Measurements from ENCODE around the gene SEMA3B. TPM values are rescaled to one million over a fixed set of nuclear protein-coding genes. Genes with fewer than 3 reads are reported as not detected.

Gene SEMA3B
- total RNA-seq, 1 experiment from 2014 or later = 7.3 TPM

DNA sequence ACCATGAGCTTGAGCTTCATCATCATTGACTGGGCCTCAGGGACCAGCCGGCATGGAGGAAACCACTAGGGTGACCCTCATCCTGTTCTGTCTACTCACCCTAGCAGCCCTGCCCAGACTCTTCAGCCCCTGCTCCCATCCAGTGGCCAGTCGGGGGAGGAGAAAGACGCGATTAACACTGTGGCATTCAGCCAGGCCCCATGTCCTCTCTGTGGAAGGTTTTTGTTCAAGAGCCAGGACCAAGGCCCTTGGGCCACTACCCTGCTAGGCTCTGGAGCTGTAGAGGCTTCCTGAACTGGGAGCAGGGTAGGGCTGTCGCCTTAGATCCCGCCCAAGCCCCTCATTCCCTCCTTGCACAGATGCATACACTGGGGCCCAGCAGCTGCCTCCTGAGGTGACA lies 48.8 kb upstream of the SEMA3B start (continued):
- TF ChIP-seq, protein P1, sequence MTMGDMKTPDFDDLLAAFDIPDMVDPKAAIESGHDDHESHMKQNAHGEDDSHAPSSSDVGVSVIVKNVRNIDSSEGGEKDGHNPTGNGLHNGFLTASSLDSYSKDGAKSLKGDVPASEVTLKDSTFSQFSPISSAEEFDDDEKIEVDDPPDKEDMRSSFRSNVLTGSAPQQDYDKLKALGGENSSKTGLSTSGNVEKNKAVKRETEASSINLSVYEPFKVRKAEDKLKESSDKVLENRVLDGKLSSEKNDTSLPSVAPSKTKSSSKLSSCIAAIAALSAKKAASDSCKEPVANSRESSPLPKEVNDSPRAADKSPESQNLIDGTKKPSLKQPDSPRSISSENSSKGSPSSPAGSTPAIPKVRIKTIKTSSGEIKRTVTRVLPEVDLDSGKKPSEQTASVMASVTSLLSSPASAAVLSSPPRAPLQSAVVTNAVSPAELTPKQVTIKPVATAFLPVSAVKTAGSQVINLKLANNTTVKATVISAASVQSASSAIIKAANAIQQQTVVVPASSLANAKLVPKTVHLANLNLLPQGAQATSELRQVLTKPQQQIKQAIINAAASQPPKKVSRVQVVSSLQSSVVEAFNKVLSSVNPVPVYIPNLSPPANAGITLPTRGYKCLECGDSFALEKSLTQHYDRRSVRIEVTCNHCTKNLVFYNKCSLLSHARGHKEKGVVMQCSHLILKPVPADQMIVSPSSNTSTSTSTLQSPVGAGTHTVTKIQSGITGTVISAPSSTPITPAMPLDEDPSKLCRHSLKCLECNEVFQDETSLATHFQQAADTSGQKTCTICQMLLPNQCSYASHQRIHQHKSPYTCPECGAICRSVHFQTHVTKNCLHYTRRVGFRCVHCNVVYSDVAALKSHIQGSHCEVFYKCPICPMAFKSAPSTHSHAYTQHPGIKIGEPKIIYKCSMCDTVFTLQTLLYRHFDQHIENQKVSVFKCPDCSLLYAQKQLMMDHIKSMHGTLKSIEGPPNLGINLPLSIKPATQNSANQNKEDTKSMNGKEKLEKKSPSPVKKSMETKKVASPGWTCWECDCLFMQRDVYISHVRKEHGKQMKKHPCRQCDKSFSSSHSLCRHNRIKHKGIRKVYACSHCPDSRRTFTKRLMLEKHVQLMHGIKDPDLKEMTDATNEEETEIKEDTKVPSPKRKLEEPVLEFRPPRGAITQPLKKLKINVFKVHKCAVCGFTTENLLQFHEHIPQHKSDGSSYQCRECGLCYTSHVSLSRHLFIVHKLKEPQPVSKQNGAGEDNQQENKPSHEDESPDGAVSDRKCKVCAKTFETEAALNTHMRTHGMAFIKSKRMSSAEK (CRISPR knock-in tag; IDR thresholded peaks at IDR 0.05; ENCODE audit: borderline replicate concordance) = no peak
- TF ChIP-seq, protein P2, sequence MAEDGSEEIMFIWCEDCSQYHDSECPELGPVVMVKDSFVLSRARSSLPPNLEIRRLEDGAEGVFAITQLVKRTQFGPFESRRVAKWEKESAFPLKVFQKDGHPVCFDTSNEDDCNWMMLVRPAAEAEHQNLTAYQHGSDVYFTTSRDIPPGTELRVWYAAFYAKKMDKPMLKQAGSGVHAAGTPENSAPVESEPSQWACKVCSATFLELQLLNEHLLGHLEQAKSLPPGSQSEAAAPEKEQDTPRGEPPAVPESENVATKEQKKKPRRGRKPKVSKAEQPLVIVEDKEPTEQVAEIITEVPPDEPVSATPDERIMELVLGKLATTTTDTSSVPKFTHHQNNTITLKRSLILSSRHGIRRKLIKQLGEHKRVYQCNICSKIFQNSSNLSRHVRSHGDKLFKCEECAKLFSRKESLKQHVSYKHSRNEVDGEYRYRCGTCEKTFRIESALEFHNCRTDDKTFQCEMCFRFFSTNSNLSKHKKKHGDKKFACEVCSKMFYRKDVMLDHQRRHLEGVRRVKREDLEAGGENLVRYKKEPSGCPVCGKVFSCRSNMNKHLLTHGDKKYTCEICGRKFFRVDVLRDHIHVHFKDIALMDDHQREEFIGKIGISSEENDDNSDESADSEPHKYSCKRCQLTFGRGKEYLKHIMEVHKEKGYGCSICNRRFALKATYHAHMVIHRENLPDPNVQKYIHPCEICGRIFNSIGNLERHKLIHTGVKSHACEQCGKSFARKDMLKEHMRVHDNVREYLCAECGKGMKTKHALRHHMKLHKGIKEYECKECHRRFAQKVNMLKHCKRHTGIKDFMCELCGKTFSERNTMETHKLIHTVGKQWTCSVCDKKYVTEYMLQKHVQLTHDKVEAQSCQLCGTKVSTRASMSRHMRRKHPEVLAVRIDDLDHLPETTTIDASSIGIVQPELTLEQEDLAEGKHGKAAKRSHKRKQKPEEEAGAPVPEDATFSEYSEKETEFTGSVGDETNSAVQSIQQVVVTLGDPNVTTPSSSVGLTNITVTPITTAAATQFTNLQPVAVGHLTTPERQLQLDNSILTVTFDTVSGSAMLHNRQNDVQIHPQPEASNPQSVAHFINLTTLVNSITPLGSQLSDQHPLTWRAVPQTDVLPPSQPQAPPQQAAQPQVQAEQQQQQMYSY (CRISPR knock-in tag; IDR thresholded peaks at IDR 0.05) = no peak
- TF ChIP-seq NFE2L1 (CRISPR knock-in tag; IDR thresholded peaks at IDR 0.05) (no peak), JUN (CRISPR knock-in tag; IDR thresholded peaks at IDR 0.05) (no peak), ZNF416 (CRISPR knock-in tag; IDR thresholded peaks at IDR 0.05) (no peak), EMX1 (CRISPR knock-in tag; IDR thresholded peaks at IDR 0.05) (no peak), ZNF219 (CRISPR knock-in tag; IDR thresholded peaks at IDR 0.05; ENCODE audit: borderline replicate concordance) (no peak), GTF2I (CRISPR knock-in tag; conservative IDR thresholded peaks at IDR 0.05) (no peak)
- TF ChIP-seq, protein P3, sequence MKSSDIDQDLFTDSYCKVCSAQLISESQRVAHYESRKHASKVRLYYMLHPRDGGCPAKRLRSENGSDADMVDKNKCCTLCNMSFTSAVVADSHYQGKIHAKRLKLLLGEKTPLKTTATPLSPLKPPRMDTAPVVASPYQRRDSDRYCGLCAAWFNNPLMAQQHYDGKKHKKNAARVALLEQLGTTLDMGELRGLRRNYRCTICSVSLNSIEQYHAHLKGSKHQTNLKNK (CRISPR knock-in tag; IDR thresholded peaks at IDR 0.05) = no peak
- TF ChIP-seq, protein P4, sequence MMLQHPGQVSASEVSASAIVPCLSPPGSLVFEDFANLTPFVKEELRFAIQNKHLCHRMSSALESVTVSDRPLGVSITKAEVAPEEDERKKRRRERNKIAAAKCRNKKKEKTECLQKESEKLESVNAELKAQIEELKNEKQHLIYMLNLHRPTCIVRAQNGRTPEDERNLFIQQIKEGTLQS (CRISPR knock-in tag; conservative IDR thresholded peaks at IDR 0.05) = no peak
- TF ChIP-seq, protein P5, sequence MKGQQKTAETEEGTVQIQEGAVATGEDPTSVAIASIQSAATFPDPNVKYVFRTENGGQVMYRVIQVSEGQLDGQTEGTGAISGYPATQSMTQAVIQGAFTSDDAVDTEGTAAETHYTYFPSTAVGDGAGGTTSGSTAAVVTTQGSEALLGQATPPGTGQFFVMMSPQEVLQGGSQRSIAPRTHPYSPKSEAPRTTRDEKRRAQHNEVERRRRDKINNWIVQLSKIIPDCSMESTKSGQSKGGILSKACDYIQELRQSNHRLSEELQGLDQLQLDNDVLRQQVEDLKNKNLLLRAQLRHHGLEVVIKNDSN (CRISPR knock-in tag; IDR thresholded peaks at IDR 0.05) = no peak
- TF ChIP-seq, protein P6, sequence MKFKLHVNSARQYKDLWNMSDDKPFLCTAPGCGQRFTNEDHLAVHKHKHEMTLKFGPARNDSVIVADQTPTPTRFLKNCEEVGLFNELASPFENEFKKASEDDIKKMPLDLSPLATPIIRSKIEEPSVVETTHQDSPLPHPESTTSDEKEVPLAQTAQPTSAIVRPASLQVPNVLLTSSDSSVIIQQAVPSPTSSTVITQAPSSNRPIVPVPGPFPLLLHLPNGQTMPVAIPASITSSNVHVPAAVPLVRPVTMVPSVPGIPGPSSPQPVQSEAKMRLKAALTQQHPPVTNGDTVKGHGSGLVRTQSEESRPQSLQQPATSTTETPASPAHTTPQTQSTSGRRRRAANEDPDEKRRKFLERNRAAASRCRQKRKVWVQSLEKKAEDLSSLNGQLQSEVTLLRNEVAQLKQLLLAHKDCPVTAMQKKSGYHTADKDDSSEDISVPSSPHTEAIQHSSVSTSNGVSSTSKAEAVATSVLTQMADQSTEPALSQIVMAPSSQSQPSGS (CRISPR knock-in tag; IDR thresholded peaks at IDR 0.05; ENCODE audit: borderline replicate concordance, low read depth) = no peak

DNA sequence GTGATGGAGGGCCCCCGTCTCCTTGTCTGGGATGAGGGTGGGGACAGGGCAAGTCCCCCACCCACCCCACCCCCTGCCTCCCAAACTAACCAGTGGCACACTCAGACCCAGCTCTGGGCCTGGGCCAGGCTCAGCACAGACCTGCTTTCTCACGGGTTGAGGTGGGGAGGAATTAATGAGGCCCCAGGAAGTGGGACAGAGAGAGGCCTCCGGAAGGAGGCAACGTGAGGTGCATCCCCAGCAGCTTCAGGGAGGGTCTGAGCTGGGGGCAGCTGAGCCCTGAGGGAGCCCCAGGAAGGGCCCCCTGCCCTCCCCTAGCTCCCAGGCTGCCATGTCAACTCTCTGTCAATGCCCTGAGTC lies 47.9 kb upstream of the SEMA3B start:
- H3K4me3 Mint-ChIP-seq = no peak overlapping the region
- DNase-seq (ENCODE audit: low spot score) (no peak), ATAC-seq (no peak)
- H3K27ac Mint-ChIP-seq = no peak overlapping the region
- CTCF ChIA-PET = interaction anchor here (0.6 to 17.1 kb wide), 29 partner anchors 9 to 154 kb away, joined by 3 to 604 read pairs (median 6); partner anchors contain the start of genes GNAI2, GNAT1, HYAL1 and RASSF1
- no peaks in the 10 kb centered on the region for H3K36me3 Mint-ChIP-seq
- H3K4me1 Mint-ChIP-seq = peaks cover 7% of the 10 kb centered on the region
- POLR2A ChIA-PET = interaction anchor here (1.1 kb wide), 1 partner anchor 27 kb away, joined by 7 read pairs; no protein-coding TSS in a partner anchor
- H3K9me3 Mint-ChIP-seq = no peaks in the 10 kb centered on the region
- no peaks in the 10 kb centered on the region for H3K27me3 Mint-ChIP-seq (ENCODE audit: low read depth)
- TF ChIP-seq, protein P7, sequence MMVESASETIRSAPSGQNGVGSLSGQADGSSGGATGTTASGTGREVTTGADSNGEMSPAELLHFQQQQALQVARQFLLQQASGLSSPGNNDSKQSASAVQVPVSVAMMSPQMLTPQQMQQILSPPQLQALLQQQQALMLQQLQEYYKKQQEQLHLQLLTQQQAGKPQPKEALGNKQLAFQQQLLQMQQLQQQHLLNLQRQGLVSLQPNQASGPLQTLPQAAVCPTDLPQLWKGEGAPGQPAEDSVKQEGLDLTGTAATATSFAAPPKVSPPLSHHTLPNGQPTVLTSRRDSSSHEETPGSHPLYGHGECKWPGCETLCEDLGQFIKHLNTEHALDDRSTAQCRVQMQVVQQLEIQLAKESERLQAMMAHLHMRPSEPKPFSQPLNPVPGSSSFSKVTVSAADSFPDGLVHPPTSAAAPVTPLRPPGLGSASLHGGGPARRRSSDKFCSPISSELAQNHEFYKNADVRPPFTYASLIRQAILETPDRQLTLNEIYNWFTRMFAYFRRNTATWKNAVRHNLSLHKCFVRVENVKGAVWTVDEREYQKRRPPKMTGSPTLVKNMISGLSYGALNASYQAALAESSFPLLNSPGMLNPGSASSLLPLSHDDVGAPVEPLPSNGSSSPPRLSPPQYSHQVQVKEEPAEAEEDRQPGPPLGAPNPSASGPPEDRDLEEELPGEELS (CRISPR knock-in tag; IDR thresholded peaks at IDR 0.05) = no peak
- no peak for TF ChIP-seq HMGA2 (CRISPR knock-in tag; IDR thresholded peaks at IDR 0.05)
- no peak for TF ChIP-seq CREM (CRISPR knock-in tag; IDR thresholded peaks at IDR 0.05)
- no peak for TF ChIP-seq OVOL2 (CRISPR knock-in tag; IDR thresholded peaks at IDR 0.05; ENCODE audit: borderline replicate concordance)
- TF ChIP-seq, protein P8, sequence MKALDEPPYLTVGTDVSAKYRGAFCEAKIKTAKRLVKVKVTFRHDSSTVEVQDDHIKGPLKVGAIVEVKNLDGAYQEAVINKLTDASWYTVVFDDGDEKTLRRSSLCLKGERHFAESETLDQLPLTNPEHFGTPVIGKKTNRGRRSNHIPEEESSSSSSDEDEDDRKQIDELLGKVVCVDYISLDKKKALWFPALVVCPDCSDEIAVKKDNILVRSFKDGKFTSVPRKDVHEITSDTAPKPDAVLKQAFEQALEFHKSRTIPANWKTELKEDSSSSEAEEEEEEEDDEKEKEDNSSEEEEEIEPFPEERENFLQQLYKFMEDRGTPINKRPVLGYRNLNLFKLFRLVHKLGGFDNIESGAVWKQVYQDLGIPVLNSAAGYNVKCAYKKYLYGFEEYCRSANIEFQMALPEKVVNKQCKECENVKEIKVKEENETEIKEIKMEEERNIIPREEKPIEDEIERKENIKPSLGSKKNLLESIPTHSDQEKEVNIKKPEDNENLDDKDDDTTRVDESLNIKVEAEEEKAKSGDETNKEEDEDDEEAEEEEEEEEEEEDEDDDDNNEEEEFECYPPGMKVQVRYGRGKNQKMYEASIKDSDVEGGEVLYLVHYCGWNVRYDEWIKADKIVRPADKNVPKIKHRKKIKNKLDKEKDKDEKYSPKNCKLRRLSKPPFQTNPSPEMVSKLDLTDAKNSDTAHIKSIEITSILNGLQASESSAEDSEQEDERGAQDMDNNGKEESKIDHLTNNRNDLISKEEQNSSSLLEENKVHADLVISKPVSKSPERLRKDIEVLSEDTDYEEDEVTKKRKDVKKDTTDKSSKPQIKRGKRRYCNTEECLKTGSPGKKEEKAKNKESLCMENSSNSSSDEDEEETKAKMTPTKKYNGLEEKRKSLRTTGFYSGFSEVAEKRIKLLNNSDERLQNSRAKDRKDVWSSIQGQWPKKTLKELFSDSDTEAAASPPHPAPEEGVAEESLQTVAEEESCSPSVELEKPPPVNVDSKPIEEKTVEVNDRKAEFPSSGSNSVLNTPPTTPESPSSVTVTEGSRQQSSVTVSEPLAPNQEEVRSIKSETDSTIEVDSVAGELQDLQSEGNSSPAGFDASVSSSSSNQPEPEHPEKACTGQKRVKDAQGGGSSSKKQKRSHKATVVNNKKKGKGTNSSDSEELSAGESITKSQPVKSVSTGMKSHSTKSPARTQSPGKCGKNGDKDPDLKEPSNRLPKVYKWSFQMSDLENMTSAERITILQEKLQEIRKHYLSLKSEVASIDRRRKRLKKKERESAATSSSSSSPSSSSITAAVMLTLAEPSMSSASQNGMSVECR (CRISPR knock-in tag; IDR thresholded peaks at IDR 0.05; ENCODE audit: borderline replicate concordance) = no peak
- TF ChIP-seq, protein P9, sequence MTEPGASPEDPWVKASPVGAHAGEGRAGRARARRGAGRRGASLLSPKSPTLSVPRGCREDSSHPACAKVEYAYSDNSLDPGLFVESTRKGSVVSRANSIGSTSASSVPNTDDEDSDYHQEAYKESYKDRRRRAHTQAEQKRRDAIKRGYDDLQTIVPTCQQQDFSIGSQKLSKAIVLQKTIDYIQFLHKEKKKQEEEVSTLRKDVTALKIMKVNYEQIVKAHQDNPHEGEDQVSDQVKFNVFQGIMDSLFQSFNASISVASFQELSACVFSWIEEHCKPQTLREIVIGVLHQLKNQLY (CRISPR knock-in tag; IDR thresholded peaks at IDR 0.05) = no peak
